OCI-LY1 (cell line): ENCODE measurements around the gene ZNF546.

Experiments used
- CTCF ChIP-seq: fragments of 200-600 bp; sonication (generic), shearing (Covaris generic); IDR thresholded peaks from 2 replicates; pipeline ENCODE4 v1.5.1; 2017; ENCODE audit warnings: mild to moderate bottlenecking, antibody characterized with exemption, low read length, moderate library complexity, mixed read lengths
- EZH2 ChIP-seq: fragments of 200-600 bp; sonication (generic), shearing (Covaris generic); IDR thresholded peaks from 2 replicates; pipeline ENCODE4 v1.8.0; 2017; ENCODE audit warnings: borderline replicate concordance, mixed run types, mild to moderate bottlenecking, antibody characterized with exemption, low read length, moderate library complexity, mixed read lengths

GRCh38 chr19:40009674-40010073, 12.8 kb downstream of the ZNF546 start:
- TF ChIP-seq CTCF: no peak
- no peak for TF ChIP-seq EZH2
